ENCODE data around the gene KCNA10. TPM values are rescaled to one million over a fixed set of nuclear protein-coding genes. Genes with fewer than 3 reads are reported as not detected.
"Not testable (repeated sequence)": the region's sequence is repeated elsewhere in the genome, so short reads cannot be mapped to it uniquely, and the experiment has no call there.

Gene KCNA10
- polyA plus RNA-seq, 5 donors = not detected

- no peak for DNase-seq
Measured at GRCh38 chr1:110535985-110536384, 17.0 kb upstream of the KCNA10 start.

DNA sequence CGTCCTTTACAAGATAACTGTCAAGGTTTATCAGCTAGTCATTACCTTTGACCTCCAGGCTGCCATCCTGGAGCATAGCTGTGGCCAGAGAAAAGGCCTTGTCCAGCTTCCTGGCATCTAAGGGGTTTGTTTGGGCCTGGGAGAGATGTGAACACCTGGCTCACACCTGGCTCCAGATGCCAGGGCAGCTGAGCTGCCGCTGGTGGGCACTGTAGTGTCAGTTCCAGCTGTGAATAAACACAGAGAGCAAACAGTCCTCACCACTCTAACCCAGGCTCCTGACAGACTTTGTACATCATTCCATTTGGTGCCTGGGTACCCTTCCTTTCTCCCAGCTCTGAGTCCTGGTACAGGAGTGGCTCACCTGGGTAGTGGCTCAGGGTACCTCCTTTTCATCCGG lies 14.3 kb upstream of the KCNA10 start:
- DNase-seq = no peak

- no peak for DNase-seq
Measured at GRCh38 chr1:110529011-110529410, 10.0 kb upstream of the KCNA10 start.

DNA sequence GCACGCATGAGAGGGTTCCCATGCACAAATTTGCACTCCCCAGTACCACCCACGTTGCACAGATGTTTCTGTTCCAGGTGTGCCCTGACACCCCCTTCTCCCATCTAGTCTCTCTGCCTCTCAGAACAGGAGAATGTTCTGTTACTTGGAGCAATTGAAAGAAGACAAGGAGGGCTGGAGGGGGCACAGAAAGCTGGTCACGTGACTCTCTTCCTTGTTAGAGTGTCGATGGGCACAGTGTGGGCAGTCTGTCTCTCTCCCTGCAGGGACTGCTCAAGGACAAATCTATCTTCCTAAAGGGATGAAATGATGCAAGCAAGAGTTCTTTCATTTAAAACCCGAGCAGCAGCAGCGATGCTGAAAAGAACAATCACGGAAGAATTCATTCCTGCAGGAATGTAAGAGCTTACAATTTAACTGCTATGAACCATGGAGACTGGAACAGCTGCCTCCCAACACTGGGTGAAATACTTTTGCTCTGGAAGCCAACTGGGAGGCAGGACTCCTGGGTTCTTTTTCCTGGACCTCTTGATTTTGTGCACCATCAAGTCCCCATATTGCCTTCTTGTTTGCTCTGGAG lies 7.3 kb upstream of the KCNA10 start:
- no peak for DNase-seq

- DNase-seq = no peak
Measured at GRCh38 chr1:110525249-110525595, 6.2 kb upstream of the KCNA10 start.

DNA sequence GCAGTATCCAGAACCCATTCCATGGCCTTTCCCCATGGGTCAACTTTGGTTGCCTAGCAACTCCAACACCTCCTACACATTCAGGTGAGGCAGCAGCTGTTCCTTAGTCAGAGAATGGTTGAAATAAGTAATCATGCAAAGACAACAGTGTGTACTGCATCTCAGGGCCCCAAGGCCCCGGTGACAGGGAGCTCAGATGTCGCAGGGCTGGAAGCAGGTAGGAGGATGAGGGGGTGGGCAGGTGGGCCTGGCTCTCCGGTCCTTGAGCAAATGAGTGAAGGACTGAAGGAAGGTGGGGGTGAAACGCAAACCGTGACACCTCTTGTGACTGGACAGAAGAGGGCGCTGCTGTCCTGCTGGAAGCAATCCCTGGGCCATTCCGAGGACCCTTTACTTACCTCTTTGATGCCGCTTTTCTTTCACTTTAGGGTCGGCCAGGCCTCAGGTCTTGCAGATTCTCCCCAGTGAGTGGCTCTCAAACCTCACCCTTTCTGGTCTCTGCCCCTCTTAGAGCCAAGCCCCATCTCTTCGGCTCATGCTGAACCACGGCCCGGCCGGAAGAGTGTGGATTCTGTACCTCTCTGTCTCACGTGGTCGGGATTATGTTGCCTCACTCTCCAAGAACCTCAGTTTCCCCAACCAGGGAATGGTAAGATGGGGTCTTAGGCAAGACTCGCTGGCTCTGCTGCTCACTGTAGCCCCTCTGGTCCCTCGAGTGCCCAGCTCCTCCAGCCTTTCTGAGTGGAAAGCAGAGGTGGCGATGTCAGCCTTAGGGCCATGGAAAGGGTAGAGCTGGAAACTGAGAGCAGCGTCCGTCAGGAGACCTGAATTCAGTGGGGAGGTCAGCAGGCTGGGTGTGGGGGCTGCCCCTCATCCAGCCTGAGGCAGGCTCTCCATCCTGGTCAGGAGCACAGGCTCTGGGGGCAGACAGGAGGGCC lies 5.6 kb upstream of the KCNA10 start:
- peak in 1 of 2 donors; percentile 23 for DNase-seq

DNA sequence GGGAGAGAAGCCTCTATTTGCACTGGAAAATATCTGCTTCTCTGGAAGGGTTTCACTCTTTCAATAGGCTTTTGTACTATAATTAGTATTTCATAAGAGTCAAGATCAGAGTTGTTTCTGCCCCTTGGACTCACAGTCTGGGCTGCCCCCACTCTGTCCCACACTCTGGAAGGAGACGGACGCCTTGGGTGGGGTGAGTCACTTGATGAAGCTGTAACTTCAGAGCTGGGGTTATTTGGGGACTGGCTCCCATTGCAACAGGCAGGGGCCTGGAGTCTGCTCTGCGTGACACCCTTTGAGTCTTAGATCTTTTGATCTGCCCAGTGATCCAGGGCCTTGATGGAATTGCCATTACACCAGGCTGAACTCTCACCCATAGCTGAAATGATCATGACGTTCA lies 4.0 kb upstream of the KCNA10 start:
- DNase-seq = no peak

GRCh38 chr1:110522560-110522959 lies 3.6 kb upstream of the KCNA10 start:
- no peak for DNase-seq

- DNase-seq = no peak
Measured at GRCh38 chr1:110520827-110521226, 1.9 kb upstream of the KCNA10 start.

GRCh38 chr1:110515891-110516290 lies 3.1 kb downstream of the KCNA10 start:
- DNase-seq = no peak

DNA sequence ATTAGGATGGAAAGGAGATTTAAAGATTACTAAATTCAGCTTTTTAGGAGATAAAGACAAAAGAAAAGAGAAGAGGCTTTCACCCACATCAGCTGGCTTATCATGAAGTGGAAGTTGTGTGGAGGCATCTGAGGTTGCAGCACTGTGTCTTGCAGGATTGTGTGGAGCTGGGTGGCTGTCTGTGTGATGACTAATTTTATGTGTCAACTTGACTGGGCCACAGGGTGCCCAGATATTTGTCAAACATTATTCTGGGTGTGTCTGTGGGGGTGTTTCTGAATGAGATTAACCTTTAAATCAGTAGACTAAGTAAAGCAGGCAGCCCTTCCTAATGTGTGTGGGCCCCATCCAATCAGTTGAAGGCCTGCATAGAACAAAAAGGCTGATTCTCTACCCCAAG lies 3.9 kb downstream of the KCNA10 start:
- DNase-seq = no peak

DNA sequence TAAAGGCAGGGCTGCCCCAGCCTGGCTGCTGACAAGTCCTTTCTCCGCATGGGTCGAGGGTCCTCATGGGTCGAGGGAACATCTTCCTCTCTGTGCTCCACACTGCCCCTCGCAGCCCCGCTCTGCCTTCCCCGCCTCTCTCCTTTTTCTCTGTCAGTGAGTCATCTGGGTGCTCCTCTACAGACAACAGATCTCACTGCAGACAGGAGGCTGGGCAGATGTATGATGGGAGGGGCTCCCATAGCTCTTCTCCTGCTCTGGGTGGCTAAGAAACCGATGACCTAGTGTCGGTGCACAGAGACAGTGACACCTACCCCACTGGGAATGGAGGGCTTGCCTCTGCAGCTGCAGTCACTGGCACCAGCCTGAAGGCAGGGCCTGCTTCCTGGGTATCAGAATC lies 5.5 kb downstream of the KCNA10 start:
- DNase-seq = no peak

GRCh38 chr1:110511436-110511835 lies 7.5 kb downstream of the KCNA10 start:
- no peak for DNase-seq

- not testable (repeated sequence) for DNase-seq
Measured at GRCh38 chr1:110510921-110511320, 8.1 kb downstream of the KCNA10 start.

DNA sequence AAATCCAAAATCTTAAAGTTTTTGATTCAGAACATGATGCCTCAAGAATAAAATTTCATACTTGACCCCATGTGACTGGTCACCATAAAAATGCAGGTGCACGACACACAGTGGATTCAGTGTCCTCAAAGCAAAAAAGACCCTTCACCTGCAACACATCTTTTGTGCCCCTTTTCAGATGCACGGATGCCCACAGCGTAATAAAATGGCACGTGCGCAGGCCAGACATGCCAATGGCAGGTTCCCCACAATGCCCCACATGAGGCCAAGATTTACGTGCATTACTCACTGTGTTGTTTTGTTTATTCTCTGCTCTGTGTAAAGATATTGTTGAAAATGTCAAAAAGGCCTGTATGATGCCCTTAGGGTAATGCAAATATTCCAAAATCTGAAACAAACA lies 9.3 kb downstream of the KCNA10 start:
- DNase-seq = no peak

DNA sequence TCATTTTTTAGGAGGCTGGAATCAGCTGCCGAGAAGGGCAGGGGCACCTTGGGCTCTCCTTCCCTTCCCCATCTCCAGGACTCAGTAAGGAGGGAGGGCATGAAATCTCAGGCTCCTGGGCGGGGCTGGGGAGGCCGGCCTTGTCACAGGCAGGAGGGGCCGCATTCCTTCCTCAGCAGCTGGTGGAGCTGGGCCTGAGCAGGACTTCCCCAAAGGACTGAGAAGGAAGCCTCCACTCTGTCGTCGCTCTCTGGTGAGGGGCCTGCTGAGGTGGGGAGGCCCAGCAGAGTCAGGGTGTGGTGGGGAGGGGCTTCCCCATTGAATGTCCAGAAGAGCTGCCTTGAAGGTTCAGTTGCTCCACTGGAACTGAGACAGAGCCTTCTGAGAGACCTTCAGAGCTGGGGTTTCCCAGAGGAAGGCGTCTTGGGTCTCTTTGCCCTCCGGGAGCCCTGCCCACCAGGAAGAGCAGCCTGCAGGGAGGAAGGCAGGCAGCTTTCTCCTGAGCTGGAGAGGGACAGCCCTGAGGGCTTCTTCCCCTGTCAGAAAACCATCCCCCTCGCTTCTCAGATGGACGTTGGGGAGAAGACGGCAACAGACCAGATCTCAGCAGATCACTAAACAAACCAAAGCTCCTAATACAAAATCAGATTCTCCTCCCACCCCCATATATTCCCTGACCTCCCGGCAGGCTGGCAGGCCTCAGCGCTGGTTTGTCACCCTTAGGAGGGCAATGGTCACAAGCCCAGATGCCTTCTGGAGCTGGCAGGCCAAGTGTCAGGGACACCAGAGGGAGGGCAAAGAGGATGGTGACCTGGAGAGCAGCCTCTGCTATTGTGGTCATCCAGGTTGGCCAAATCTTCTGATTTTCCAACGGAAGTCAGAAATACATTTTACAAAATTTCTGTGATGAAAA lies 10.7 kb downstream of the KCNA10 start:
- DNase-seq = no peak

- no peak for DNase-seq
Measured at GRCh38 chr1:110506541-110506940, 12.4 kb downstream of the KCNA10 start.

DNA sequence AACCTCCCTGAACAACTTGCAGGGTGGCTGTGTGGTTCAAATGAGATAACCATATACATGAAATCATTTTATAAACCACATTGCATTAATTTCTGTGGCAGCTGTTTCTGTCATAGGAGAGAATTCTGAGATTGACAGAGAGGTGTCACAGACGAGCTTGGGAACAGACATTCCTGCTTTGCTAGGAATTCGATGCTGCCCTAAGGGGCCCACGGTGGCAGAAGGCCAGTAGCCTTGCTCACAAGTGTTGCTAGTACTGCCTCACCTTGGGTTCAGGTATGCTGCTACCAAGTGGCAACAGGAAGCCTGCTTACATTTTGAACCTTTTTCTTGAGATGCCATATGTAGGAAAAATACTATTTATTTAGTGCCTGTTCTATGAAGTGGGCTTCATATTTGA lies 13.4 kb downstream of the KCNA10 start:
- DNase-seq = no peak

- no peak for DNase-seq
Measured at GRCh38 chr1:110504226-110504625, 14.7 kb downstream of the KCNA10 start.

DNA sequence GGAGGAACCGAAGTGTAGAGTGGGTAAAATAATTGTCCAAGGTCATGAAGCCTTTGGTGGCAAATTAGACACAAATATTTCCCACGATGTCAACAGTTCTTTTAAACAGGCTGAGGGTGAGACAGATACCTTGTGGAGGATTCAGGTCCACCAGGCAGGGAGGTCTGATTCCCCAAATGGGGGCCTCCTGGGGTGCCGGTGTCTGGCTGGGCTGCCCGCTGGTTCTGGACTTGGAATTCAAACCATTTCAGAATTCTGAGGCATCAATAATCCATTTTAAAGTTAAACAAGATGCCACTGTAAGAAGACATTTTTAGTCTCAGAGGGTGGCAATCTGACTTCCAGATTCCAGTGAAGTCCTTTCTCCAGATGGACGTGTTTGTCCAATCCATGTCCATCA lies 15.5 kb downstream of the KCNA10 start:
- no peak for DNase-seq

GRCh38 chr1:110502402-110503151 lies 16.4 kb downstream of the KCNA10 start:
- no peak for DNase-seq

Measured in right lung (tissue), 5 donors.